Measurements from ENCODE around the gene LCN2. TPM values are rescaled to one million over a fixed set of nuclear protein-coding genes. Genes with fewer than 3 reads are reported as not detected.

The LCN2 gene
- total RNA-seq, 1 experiment from 2014 or later, result 1.3 TPM

DNA sequence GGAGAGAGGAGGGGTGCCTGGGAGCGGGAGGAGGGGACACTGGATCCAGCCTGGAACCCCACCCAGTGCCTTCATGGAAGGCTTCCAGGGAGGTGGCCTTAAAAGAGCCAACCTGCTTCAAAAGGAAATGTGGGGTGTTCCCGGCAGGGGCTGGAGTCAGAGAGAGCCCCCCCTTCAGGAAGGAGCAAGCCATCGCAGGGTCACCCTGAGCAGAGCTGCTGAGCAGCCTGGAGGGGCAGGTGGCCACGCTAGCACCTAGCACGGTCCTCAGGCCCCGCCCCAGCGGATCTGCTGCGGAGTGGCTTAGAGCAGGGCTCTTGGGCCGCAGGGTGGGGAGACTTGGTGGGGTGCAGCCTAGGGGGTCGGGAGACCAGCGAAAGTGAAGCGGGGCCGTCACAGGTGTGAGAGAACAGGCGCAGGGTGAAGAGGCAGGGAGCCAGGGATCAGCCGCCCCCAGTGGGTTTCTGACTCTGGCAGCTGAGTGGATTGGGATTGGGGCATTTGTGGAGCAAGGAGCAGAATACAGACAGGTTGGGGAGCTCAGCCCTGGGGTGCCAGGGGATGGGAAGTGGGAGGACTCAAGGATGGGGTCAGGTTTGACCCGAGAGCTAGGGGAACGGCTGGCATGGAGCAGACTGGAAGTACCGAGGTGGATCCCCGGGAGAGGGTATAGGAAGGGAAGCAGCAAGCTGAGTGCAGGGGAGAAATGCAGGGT, 1.5 kb downstream of the LCN2 start:
- H3K4me3 Mint-ChIP-seq, result peak overlapping the region; percentile 25; the same call in 1 of the 2 replicates
- DNase-seq (ENCODE audit: low spot score) (peak; percentile 82), ATAC-seq (peak; percentile 95)
- H3K36me3 Mint-ChIP-seq, result no peaks in the 10 kb centered on the region
- H3K27ac Mint-ChIP-seq, result no peak overlapping the region
- ChIA-PET POLR2A (interaction anchor here (1.5 kb wide), 1 partner anchor 9 kb away, joined by 3 read pairs; the partner anchor contains the start of gene BBLN), CTCF (interaction anchor here (0.5 to 4.4 kb wide), 28 partner anchors 9 to 670 kb away, joined by 3 to 44 read pairs (median 4); partner anchors contain the start of genes BBLN, GLE1, NAIF1 and SLC25A25)
- TF ChIP-seq ESRRA (CRISPR knock-in tag; IDR thresholded peaks at IDR 0.05; ENCODE audit: borderline replicate concordance) (peak; percentile 60; the same call in 1 of the 2 replicates), JUN (CRISPR knock-in tag; IDR thresholded peaks at IDR 0.05) (no peak), ZNF138 (CRISPR knock-in tag; conservative IDR thresholded peaks at IDR 0.05) (no peak), FOXK1 (CRISPR knock-in tag; IDR thresholded peaks at IDR 0.05) (0 out of 2 replicates have a peak, but pooled peaks have one; percentile 21), NR2C2 (CRISPR knock-in tag; IDR thresholded peaks at IDR 0.05) (no peak), SMAD3 (CRISPR knock-in tag; IDR thresholded peaks at IDR 0.05; ENCODE audit: borderline replicate concordance) (no peak), CREB1 (CRISPR knock-in tag; IDR thresholded peaks at IDR 0.05) (no peak), GABPB1 (CRISPR knock-in tag; IDR thresholded peaks at IDR 0.05) (no peak)
- TF ChIP-seq, protein P1, sequence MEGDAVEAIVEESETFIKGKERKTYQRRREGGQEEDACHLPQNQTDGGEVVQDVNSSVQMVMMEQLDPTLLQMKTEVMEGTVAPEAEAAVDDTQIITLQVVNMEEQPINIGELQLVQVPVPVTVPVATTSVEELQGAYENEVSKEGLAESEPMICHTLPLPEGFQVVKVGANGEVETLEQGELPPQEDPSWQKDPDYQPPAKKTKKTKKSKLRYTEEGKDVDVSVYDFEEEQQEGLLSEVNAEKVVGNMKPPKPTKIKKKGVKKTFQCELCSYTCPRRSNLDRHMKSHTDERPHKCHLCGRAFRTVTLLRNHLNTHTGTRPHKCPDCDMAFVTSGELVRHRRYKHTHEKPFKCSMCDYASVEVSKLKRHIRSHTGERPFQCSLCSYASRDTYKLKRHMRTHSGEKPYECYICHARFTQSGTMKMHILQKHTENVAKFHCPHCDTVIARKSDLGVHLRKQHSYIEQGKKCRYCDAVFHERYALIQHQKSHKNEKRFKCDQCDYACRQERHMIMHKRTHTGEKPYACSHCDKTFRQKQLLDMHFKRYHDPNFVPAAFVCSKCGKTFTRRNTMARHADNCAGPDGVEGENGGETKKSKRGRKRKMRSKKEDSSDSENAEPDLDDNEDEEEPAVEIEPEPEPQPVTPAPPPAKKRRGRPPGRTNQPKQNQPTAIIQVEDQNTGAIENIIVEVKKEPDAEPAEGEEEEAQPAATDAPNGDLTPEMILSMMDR (IDR thresholded peaks at IDR 0.05), result peak; percentile 59
- TF ChIP-seq, protein P2, sequence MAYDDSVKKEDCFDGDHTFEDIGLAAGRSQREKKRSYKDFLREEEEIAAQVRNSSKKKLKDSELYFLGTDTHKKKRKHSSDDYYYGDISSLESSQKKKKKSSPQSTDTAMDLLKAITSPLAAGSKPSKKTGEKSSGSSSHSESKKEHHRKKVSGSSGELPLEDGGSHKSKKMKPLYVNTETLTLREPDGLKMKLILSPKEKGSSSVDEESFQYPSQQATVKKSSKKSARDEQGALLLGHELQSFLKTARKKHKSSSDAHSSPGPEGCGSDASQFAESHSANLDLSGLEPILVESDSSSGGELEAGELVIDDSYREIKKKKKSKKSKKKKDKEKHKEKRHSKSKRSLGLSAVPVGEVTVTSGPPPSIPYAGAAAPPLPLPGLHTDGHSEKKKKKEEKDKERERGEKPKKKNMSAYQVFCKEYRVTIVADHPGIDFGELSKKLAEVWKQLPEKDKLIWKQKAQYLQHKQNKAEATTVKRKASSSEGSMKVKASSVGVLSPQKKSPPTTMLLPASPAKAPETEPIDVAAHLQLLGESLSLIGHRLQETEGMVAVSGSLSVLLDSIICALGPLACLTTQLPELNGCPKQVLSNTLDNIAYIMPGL (CRISPR knock-in tag; IDR thresholded peaks at IDR 0.05), result 0 out of 2 replicates have a peak, but pooled peaks have one; percentile 55
- TF ChIP-seq, protein P3, sequence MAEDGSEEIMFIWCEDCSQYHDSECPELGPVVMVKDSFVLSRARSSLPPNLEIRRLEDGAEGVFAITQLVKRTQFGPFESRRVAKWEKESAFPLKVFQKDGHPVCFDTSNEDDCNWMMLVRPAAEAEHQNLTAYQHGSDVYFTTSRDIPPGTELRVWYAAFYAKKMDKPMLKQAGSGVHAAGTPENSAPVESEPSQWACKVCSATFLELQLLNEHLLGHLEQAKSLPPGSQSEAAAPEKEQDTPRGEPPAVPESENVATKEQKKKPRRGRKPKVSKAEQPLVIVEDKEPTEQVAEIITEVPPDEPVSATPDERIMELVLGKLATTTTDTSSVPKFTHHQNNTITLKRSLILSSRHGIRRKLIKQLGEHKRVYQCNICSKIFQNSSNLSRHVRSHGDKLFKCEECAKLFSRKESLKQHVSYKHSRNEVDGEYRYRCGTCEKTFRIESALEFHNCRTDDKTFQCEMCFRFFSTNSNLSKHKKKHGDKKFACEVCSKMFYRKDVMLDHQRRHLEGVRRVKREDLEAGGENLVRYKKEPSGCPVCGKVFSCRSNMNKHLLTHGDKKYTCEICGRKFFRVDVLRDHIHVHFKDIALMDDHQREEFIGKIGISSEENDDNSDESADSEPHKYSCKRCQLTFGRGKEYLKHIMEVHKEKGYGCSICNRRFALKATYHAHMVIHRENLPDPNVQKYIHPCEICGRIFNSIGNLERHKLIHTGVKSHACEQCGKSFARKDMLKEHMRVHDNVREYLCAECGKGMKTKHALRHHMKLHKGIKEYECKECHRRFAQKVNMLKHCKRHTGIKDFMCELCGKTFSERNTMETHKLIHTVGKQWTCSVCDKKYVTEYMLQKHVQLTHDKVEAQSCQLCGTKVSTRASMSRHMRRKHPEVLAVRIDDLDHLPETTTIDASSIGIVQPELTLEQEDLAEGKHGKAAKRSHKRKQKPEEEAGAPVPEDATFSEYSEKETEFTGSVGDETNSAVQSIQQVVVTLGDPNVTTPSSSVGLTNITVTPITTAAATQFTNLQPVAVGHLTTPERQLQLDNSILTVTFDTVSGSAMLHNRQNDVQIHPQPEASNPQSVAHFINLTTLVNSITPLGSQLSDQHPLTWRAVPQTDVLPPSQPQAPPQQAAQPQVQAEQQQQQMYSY (CRISPR knock-in tag; IDR thresholded peaks at IDR 0.05), result peak; percentile 82
- peaks cover 12% of the 10 kb centered on the region for H3K4me1 Mint-ChIP-seq
- no peaks in the 10 kb centered on the region for H3K9me3 Mint-ChIP-seq
- peaks cover 7% of the 10 kb centered on the region; the same call in 1 of the 2 replicates for H3K27me3 Mint-ChIP-seq (ENCODE audit: low read depth)

DNA sequence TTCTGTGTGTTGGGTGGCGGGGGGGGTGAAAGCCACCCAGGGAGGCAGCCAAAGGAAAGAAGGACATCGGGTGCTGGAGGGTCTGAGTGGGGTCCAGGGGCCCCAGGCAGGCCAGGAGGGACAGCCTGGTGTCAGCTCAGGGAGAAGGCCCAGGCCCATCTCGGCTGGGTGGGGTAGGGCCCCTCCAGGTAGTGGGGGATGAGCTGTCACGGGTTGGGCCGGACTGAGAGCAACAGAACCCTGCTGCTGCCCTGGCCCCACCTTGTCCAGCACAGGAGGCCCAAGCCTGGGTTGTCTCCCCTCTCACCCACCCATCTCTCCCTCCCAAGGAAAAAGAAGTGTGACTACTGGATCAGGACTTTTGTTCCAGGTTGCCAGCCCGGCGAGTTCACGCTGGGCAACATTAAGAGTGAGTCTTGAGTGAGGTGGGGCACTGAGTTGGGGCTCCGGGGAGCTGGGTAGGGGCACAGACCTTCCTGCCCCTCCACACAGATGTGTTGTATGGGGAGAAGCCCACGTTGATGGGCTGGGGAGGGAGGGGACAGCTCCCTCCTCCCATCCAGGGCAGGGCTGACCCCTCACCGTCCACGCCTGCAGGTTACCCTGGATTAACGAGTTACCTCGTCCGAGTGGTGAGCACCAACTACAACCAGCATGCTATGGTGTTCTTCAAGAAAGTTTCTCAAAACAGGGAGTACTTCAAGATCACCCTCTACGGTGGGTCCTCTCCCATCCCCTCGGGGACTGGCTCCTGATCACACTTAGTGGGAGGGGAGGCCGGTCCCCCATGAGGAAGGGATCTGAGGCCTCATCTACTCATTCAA, 2.3 kb downstream of the LCN2 start:
- Mint-ChIP-seq H3K9me3 (no peaks in the 10 kb centered on the region), H3K27me3 (ENCODE audit: low read depth) (peaks cover 7% of the 10 kb centered on the region; the same call in 1 of the 2 replicates), H3K36me3 (no peaks in the 10 kb centered on the region), H3K4me1 (peaks cover 12% of the 10 kb centered on the region), H3K27ac (no peak overlapping the region), H3K4me3 (no peak overlapping the region)
- no peak for ATAC-seq
- no peak for DNase-seq (ENCODE audit: low spot score)
- CTCF ChIA-PET, result interaction anchor here (0.9 to 4.4 kb wide), 18 partner anchors 8 to 408 kb away, joined by 3 to 44 read pairs (median 4); partner anchors contain the start of gene BBLN
- TF ChIP-seq, protein P3 (CRISPR knock-in tag; IDR thresholded peaks at IDR 0.05), result peak; percentile 3; the same call in 1 of the 2 replicates
- TF ChIP-seq, protein P4, sequence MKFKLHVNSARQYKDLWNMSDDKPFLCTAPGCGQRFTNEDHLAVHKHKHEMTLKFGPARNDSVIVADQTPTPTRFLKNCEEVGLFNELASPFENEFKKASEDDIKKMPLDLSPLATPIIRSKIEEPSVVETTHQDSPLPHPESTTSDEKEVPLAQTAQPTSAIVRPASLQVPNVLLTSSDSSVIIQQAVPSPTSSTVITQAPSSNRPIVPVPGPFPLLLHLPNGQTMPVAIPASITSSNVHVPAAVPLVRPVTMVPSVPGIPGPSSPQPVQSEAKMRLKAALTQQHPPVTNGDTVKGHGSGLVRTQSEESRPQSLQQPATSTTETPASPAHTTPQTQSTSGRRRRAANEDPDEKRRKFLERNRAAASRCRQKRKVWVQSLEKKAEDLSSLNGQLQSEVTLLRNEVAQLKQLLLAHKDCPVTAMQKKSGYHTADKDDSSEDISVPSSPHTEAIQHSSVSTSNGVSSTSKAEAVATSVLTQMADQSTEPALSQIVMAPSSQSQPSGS (CRISPR knock-in tag; IDR thresholded peaks at IDR 0.05; ENCODE audit: borderline replicate concordance, low read depth), result no peak
- POLR2A ChIA-PET, result interaction anchor here (1.5 kb wide), 1 partner anchor 9 kb away, joined by 3 read pairs; the partner anchor contains the start of gene BBLN

Measured in WTC11 (cell line).